A673 (cell line): Measurements from ENCODE around the gene EPB41.

ENCODE experiments used
- CTCF ChIP-seq: fragments of 300-800, 200-600 bp; sonication (generic); conservative IDR thresholded peaks from 2 replicates; pipeline ENCODE4 v1.5.1; 2017; ENCODE audit warnings: low read depth, mild to moderate bottlenecking, antibody characterized with exemption, low read length, moderate library complexity, mixed read lengths
- EZH2 ChIP-seq: fragments of 200-600 bp; sonication (generic); IDR thresholded peaks from 2 replicates; pipeline ENCODE4 v1.6.1; 2017; ENCODE audit warnings: borderline replicate concordance, low read depth, mild to moderate bottlenecking, mixed read lengths, antibody characterized with exemption, low read length; ENCODE audit not compliant: poor library complexity, severe bottlenecking

DNA sequence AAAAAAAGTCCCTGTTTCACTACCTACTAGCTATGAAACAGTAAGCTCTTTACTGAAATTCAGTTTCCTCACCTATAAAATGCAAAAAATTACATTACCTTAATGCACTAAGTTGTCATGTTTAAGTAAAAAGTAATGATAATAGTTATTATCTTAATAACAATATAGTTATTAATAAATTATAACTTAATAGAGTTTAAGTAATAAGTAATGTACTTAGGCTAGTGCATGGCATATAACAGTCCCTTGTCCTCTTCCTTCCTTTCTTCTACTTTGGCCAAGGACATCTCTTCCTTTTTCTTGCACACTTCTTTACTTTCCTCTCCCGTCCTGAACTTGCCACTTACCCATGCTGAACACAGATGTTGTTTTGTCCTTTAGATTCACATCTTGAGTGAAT lies 200.3 kb downstream of the EPB41 start:
- TF ChIP-seq CTCF = no peak
- no peak for TF ChIP-seq EZH2
